DOHH2 (cell line): Measurements from ENCODE around the gene ATP5F1A.

Experiments used
- CTCF ChIP-seq: fragments of 200-600 bp; sonication (generic); IDR thresholded peaks from one replicate; pipeline ENCODE4 v1.5.1; 2014; ENCODE audit warnings: antibody characterized with exemption, mild to moderate bottlenecking, low read depth, low read length; ENCODE audit not compliant: poor library complexity, severe bottlenecking
- EZH2phosphoT487 ChIP-seq: fragments of 200-600 bp; sonication (generic); IDR thresholded peaks from 2 replicates; pipeline ENCODE4 v1.6.1; 2017; ENCODE audit warnings: borderline replicate concordance, mild to moderate bottlenecking, antibody characterized with exemption, low read length, moderate library complexity, mixed read lengths

DNA sequence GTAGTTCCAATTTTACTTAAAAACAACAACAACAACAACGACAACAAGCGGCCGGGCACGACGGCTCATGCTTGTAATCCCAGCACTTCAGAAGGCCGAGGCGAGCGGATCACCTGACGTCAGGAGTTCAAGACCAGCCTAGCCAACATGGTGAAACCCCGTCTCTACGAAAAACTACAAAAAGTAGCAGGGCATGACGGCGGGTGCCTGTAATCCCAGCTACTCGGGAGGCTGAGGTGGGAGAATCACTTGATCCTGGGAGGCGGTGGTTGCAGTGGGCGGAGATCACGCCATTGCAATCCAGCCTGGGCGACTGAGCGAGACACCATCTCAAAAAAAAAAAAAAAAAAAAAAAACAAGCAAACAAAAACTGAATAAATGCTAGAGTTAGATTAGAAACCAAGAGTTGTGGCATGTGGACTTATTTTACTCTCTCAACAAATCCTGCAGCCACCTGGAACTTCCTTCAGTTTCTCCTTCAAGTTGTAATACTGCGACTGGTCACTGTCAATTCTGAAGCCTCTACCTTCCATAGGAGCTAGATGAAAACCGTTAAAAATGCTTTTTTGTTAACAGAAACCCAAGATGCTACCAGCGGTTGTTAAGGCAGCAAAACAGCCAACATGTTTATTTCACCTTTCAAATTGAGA is 1.3 kb downstream of the ATP5F1A start:
- TF ChIP-seq CTCF (no peak), EZH2phosphoT487 (no peak)
